ENCODE results near the gene DCHS2.

Gene DCHS2

GRCh38 chr4:154349829-154350228 is 141.8 kb downstream of the DCHS2 start:
- no peak overlapping the region for H3K4me2 ChIP-seq (ENCODE audit: low read length, poor library complexity, severe bottlenecking)
- no peak overlapping the region for H4K8ac ChIP-seq (ENCODE audit: low read length)
- H3K27ac ChIP-seq (ENCODE audit: low read length, poor library complexity, severe bottlenecking): no peak overlapping the region
- H3K36me3 ChIP-seq (ENCODE audit: control insufficient read depth in 1 of 2, insufficient read depth in 2 of 2, low read depth in 1 of 2, low read length in 2 of 2): no peaks in the 10 kb centered on the region
- DNase-seq: peak; percentile 29
- no peaks in the 10 kb centered on the region for H3K9me3 ChIP-seq (ENCODE audit: control insufficient read depth, low read length)
- H3K4ac ChIP-seq (ENCODE audit: low read depth in 1 of 2, low read length in 2 of 2): no peak overlapping the region
- H2BK15ac ChIP-seq (ENCODE audit: low read depth, poor library complexity, severe bottlenecking): no peak overlapping the region
- no peaks in the 10 kb centered on the region for H3K4me1 ChIP-seq (ENCODE audit: control insufficient read depth, insufficient read depth, low read depth, low read length)
- H2BK120ac ChIP-seq (ENCODE audit: low read depth, low read length): no peak overlapping the region
- peaks cover 0 to 6% of the 10 kb centered on the region in 2 experiments for H3K27me3 ChIP-seq (ENCODE audit: control insufficient read depth in 1 of 2, insufficient read depth in 1 of 2, low read length in 2 of 2)
- no peak overlapping the region for H4K91ac ChIP-seq (ENCODE audit: low read length)
- H2BK5ac ChIP-seq (ENCODE audit: low read depth, low read length, poor library complexity, severe bottlenecking): no peak overlapping the region
- WGBS: 65% methylated on average over 2 of the region's 2 CpGs
- no peak overlapping the region for H2AK5ac ChIP-seq (ENCODE audit: low read length, severe bottlenecking)
- H3K4me3 ChIP-seq (ENCODE audit: insufficient read depth in 1 of 2, low read depth in 1 of 2, low read length in 2 of 2): no peak overlapping the region
- H3K9ac ChIP-seq (ENCODE audit: low read length): no peak overlapping the region
- H2AFZ ChIP-seq (ENCODE audit: low read depth, low read length): no peak overlapping the region
- H3K23ac ChIP-seq (ENCODE audit: low read length in 2 of 2): no peak overlapping the region
- H3K79me1 ChIP-seq (replicated peaks; ENCODE audit: low read length, poor library complexity, severe bottlenecking): no peaks in the 10 kb centered on the region
- H3K18ac ChIP-seq (ENCODE audit: low read depth in 1 of 2, low read length in 2 of 2): no peak overlapping the region
- no peak overlapping the region for H3K14ac ChIP-seq (ENCODE audit: low read length in 2 of 2)
- no peak overlapping the region for H2BK12ac ChIP-seq (ENCODE audit: low read length in 2 of 2)

GRCh38 chr4:154348657-154349056 is 142.9 kb downstream of the DCHS2 start:
- no peak for DNase-seq
- WGBS: 68% methylated on average over 3 of the region's 3 CpGs
- Histone ChIP-seq H2AK5ac (ENCODE audit: low read length, severe bottlenecking) (no peak overlapping the region), H3K18ac (ENCODE audit: low read depth in 1 of 2, low read length in 2 of 2) (no peak overlapping the region), H2BK5ac (ENCODE audit: low read depth, low read length, poor library complexity, severe bottlenecking) (no peak overlapping the region), H4K8ac (ENCODE audit: low read length) (no peak overlapping the region), H3K27me3 (ENCODE audit: control insufficient read depth in 1 of 2, insufficient read depth in 1 of 2, low read length in 2 of 2) (peaks cover 0 to 6% of the 10 kb centered on the region in 2 experiments), H3K79me1 (replicated peaks; ENCODE audit: low read length, poor library complexity, severe bottlenecking) (no peaks in the 10 kb centered on the region), H3K9me3 (ENCODE audit: control insufficient read depth, low read length) (no peaks in the 10 kb centered on the region), H3K14ac (ENCODE audit: low read length in 2 of 2) (no peak overlapping the region), H3K36me3 (ENCODE audit: control insufficient read depth in 1 of 2, insufficient read depth in 2 of 2, low read depth in 1 of 2, low read length in 2 of 2) (no peaks in the 10 kb centered on the region), H3K4me2 (ENCODE audit: low read length, poor library complexity, severe bottlenecking) (no peak overlapping the region), H2BK12ac (ENCODE audit: low read length in 2 of 2) (no peak overlapping the region), H3K23ac (ENCODE audit: low read length in 2 of 2) (no peak overlapping the region), H4K91ac (ENCODE audit: low read length) (no peak overlapping the region), H3K27ac (ENCODE audit: low read length, poor library complexity, severe bottlenecking) (no peak overlapping the region), H2AFZ (ENCODE audit: low read depth, low read length) (no peak overlapping the region), H3K4ac (ENCODE audit: low read depth in 1 of 2, low read length in 2 of 2) (no peak overlapping the region), H2BK15ac (ENCODE audit: low read depth, poor library complexity, severe bottlenecking) (no peak overlapping the region), H3K4me1 (ENCODE audit: control insufficient read depth, insufficient read depth, low read depth, low read length) (no peaks in the 10 kb centered on the region), H3K4me3 (ENCODE audit: insufficient read depth in 1 of 2, low read depth in 1 of 2, low read length in 2 of 2) (no peak overlapping the region), H3K9ac (ENCODE audit: low read length) (no peak overlapping the region), H2BK120ac (ENCODE audit: low read depth, low read length) (no peak overlapping the region)

- H3K4me2 ChIP-seq (ENCODE audit: low read length, poor library complexity, severe bottlenecking): no peak overlapping the region
- H2BK120ac ChIP-seq (ENCODE audit: low read depth, low read length): no peak overlapping the region
- 81% methylated on average over 1 of the region's 1 CpG for WGBS
- no peak overlapping the region for H2AFZ ChIP-seq (ENCODE audit: low read depth, low read length)
- no peak overlapping the region for H2AK5ac ChIP-seq (ENCODE audit: low read length, severe bottlenecking)
- no peaks in the 10 kb centered on the region for H3K9me3 ChIP-seq (ENCODE audit: control insufficient read depth, low read length)
- no peak overlapping the region for H4K8ac ChIP-seq (ENCODE audit: low read length)
- no peaks in the 10 kb centered on the region for H3K36me3 ChIP-seq (ENCODE audit: control insufficient read depth in 1 of 2, insufficient read depth in 2 of 2, low read depth in 1 of 2, low read length in 2 of 2)
- H3K27ac ChIP-seq (ENCODE audit: low read length, poor library complexity, severe bottlenecking): no peak overlapping the region
- no peak overlapping the region for H3K4ac ChIP-seq (ENCODE audit: low read depth in 1 of 2, low read length in 2 of 2)
- no peak overlapping the region for H2BK12ac ChIP-seq (ENCODE audit: low read length in 2 of 2)
- no peaks in the 10 kb centered on the region for H3K79me1 ChIP-seq (replicated peaks; ENCODE audit: low read length, poor library complexity, severe bottlenecking)
- no peak overlapping the region for H3K14ac ChIP-seq (ENCODE audit: low read length in 2 of 2)
- H3K27me3 ChIP-seq (ENCODE audit: control insufficient read depth in 1 of 2, insufficient read depth in 1 of 2, low read length in 2 of 2): peaks cover 0 to 6% of the 10 kb centered on the region in 2 experiments
- no peak overlapping the region for H3K18ac ChIP-seq (ENCODE audit: low read depth in 1 of 2, low read length in 2 of 2)
- H4K91ac ChIP-seq (ENCODE audit: low read length): no peak overlapping the region
- H2BK15ac ChIP-seq (ENCODE audit: low read depth, poor library complexity, severe bottlenecking): no peak overlapping the region
- H3K23ac ChIP-seq (ENCODE audit: low read length in 2 of 2): no peak overlapping the region
- DNase-seq: no peak
- no peaks in the 10 kb centered on the region for H3K4me1 ChIP-seq (ENCODE audit: control insufficient read depth, insufficient read depth, low read depth, low read length)
- no peak overlapping the region for H2BK5ac ChIP-seq (ENCODE audit: low read depth, low read length, poor library complexity, severe bottlenecking)
- no peak overlapping the region for H3K4me3 ChIP-seq (ENCODE audit: insufficient read depth in 1 of 2, low read depth in 1 of 2, low read length in 2 of 2)
- no peak overlapping the region for H3K9ac ChIP-seq (ENCODE audit: low read length)
These were observed 146.2 kb downstream of the DCHS2 start for GRCh38 chr4:154345359-154345758.

GRCh38 chr4:154344686-154345085 is 146.9 kb downstream of the DCHS2 start:
- Histone ChIP-seq H3K9ac (ENCODE audit: low read length) (no peak overlapping the region), H3K23ac (ENCODE audit: low read length in 2 of 2) (no peak overlapping the region), H3K36me3 (ENCODE audit: control insufficient read depth in 1 of 2, insufficient read depth in 2 of 2, low read depth in 1 of 2, low read length in 2 of 2) (no peaks in the 10 kb centered on the region), H4K8ac (ENCODE audit: low read length) (no peak overlapping the region), H2BK5ac (ENCODE audit: low read depth, low read length, poor library complexity, severe bottlenecking) (no peak overlapping the region), H2BK12ac (ENCODE audit: low read length in 2 of 2) (no peak overlapping the region), H2BK120ac (ENCODE audit: low read depth, low read length) (no peak overlapping the region), H3K4me1 (ENCODE audit: control insufficient read depth, insufficient read depth, low read depth, low read length) (no peaks in the 10 kb centered on the region), H3K14ac (ENCODE audit: low read length in 2 of 2) (no peak overlapping the region), H2AK5ac (ENCODE audit: low read length, severe bottlenecking) (no peak overlapping the region), H3K18ac (ENCODE audit: low read depth in 1 of 2, low read length in 2 of 2) (no peak overlapping the region), H3K9me3 (ENCODE audit: control insufficient read depth, low read length) (no peaks in the 10 kb centered on the region), H3K27me3 (ENCODE audit: control insufficient read depth in 1 of 2, insufficient read depth in 1 of 2, low read length in 2 of 2) (peaks cover 0 to 6% of the 10 kb centered on the region in 2 experiments), H3K27ac (ENCODE audit: low read length, poor library complexity, severe bottlenecking) (no peak overlapping the region), H2BK15ac (ENCODE audit: low read depth, poor library complexity, severe bottlenecking) (no peak overlapping the region), H3K79me1 (replicated peaks; ENCODE audit: low read length, poor library complexity, severe bottlenecking) (no peaks in the 10 kb centered on the region), H3K4me2 (ENCODE audit: low read length, poor library complexity, severe bottlenecking) (no peak overlapping the region), H4K91ac (ENCODE audit: low read length) (no peak overlapping the region), H3K4ac (ENCODE audit: low read depth in 1 of 2, low read length in 2 of 2) (no peak overlapping the region), H2AFZ (ENCODE audit: low read depth, low read length) (no peak overlapping the region), H3K4me3 (ENCODE audit: insufficient read depth in 1 of 2, low read depth in 1 of 2, low read length in 2 of 2) (no peak overlapping the region)
- 85% methylated on average over 5 of the region's 6 CpGs for WGBS
- no peak for DNase-seq

Data from mesenchymal stem cell (in vitro differentiated cells and primary cell).